NT2/D1 (cell line): ENCODE data around the gene AKR1B15.

Experiments used
- SUZ12 ChIP-seq: IDR thresholded peaks from 2 replicates; pipeline ENCODE4 v1.6.1; 2011; ENCODE audit not compliant: insufficient read length, insufficient read depth; ENCODE audit errors: extremely low read depth
- YY1 ChIP-seq: IDR thresholded peaks from 2 replicates; pipeline ENCODE4 v1.6.1; 2011; ENCODE audit not compliant: insufficient read length, insufficient read depth

DNA sequence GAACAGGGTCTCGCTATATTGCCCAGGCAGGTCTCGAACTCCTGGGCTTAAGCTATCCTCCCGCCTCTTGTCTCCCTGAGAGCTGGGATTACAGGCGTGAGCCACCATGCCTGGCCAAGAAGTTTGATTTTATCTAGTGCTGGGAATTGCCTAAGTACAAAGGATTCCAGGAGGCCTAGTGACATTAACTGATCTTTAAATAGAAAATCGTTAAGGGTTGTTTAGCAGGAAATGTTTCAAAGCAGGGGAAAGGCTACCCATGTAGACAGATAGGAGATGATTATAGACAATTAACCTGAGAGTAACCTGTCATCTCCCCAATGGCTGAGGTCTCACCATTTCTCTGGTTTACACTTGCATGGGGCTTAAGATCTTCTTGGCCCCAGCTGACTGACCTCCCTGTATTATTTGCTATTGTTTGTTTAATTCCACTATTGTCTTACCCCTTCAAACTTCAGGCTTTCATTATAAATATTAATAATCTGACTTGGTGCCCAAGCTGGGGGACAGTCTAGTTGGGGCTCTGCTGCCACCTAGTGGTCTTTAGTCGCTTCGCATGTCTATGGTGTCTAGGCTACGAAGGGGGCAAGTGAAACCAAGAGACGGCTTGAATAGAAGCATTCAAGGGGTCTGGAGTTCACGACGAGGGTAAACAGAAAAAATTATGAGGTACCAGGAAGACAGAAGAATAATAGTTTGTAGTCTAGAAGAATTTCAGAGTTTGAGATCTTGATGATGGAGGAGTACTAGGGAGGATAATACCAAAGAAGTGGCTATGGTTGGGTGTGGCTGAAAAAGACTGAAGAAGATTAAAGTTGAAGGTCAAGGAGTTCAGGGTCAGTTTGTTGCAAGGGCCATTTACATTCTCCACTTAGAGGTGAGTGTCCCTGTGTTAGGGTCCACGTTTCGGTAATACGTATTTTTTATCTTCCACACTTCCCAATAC lies 57.3 kb downstream of the AKR1B15 start:
- no peak for TF ChIP-seq YY1
- no peak for TF ChIP-seq SUZ12
